ENCODE results near the gene HSF2.

DNA sequence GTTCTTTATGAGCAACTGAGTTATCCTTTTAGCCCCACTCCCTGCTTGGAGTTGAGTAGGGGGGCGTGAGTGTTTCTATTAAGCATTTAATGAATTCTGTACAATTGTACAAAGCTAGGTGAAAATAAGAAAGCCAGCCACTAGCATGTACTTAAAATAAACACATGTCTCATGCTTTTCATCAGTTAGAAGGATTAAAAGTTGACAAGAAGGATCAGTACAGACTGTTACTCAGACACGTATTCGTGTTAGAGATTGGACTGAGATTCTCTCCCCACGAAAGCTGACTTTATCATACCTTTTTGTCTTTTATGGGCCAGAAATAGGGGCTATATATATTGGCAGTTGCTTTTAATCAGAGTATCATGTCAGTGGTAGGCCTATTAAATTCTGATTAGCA lies 1.7 kb downstream of the HSF2 start:
- TF ChIP-seq CTCF (IDR thresholded peaks at IDR 0.05), result no peak
- no peak for TF ChIP-seq POLR2A (IDR thresholded peaks at IDR 0.05)

Measured in heart left ventricle (tissue), 13 donors.